Colonic mucosa (tissue), 4 donors: ENCODE measurements around the gene RHOBTB3. TPM values are rescaled to one million over a fixed set of nuclear protein-coding genes. Genes with fewer than 3 reads are reported as not detected.

Source experiments
- DNase-seq: peaks from one replicate; pipeline ENCODE4 v3.0.0-alpha.2; 2020
- H3K27ac ChIP-seq: fragments of 200-600 bp; one replicate; pipeline ENCODE4 v1.8.0; 2021
- H3K27me3 ChIP-seq: fragments of 200-600 bp; one replicate; pipeline ENCODE4 v1.8.0; 2021
- H3K36me3 ChIP-seq: fragments of 200-600 bp; one replicate; pipeline ENCODE4 v1.8.0; 2021
- H3K4me1 ChIP-seq: fragments of 200-600 bp; one replicate; pipeline ENCODE4 v1.8.0; 2021; ENCODE audit warnings: mild to moderate bottlenecking
- H3K4me3 ChIP-seq: fragments of 200-600 bp; one replicate; pipeline ENCODE4 v1.8.0; 2021
- H3K9ac ChIP-seq, 2 donors: one replicate each; pipeline ENCODE4 v1.7.0; 2013; ENCODE audit warnings: control low read depth in 2 of 2, low read depth in 2 of 2, low read length in 2 of 2
- H3K9me3 ChIP-seq: fragments of 200-600 bp; one replicate; pipeline ENCODE4 v1.8.0; 2021
- intact Hi-C: fragments of 100-400 bp; cut with DNase I; formaldehyde crosslinking; loops from one replicate; pipeline ENCODE4 v1.14.1; 2022
- total RNA-seq, 2 donors: library from RNA; stranded (reverse); fragmentation: NEBNext Ultra II Directional in 1 of 2; extraction: Animal tissue kit (Norgen Biotek cat#: 25700) in 1 of 2; gene quantifications; one replicate each; pipeline ENCODE4 v1.2.1, GENCODE V29; 2021
- TF ChIP-seq, protein P1 (sequence below): fragments of 200-600 bp; IDR thresholded peaks from one replicate; pipeline ENCODE4 v1.8.0; 2022; ENCODE audit warnings: antibody characterized with exemption, mild to moderate bottlenecking
- donor health status: healthy.
- donor health status: DM: no; HTN: no; CAD: no.
- donor health status: DM: no; HTN: no; CAD: no.

RHOBTB3 gene
- total RNA-seq, 2 donors from 2014 or later = 50.0 to 59.0 TPM

DNA sequence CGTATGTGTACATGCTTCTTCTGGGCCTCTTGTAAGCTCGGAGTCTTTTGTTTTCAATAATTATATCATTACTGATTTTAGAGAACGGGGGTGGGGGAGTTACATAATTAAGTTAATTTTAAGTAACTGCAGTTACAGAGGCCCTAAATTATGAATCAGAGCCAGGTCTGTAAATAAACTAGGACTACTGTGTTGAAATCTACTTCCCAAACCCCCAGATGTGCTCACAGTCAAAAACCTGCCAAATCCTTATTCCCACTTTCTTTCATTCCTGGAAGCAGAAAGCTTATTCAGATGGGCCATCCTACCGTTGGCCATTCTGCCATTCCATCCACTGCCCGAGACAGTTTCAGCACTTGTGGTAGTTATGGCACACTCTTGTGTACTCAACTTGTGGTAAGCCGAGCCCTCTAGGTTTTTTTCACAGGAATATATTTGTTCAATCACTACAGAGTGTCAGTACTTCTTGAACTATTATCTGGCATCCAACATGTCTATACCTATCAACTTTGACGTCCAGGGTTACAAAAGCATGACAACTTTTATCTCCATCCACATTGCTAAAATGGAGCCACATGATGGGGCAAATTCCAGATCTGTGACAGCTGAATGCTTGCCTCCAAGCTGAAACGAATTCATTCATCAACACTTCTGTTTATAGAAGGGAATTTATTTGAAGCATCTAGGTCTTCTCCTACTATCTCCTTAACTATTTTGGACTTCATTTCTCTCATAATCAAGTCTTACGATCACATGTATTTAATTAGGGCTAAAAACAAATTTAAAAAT, 53.6 kb downstream of the RHOBTB3 start:
- no peak for DNase-seq
- no peaks in the 10 kb centered on the region for H3K4me1 ChIP-seq
- no peaks in the 10 kb centered on the region for H3K27me3 ChIP-seq
- intact Hi-C loops = loop anchor here (5.0 kb wide), 1 partner anchor 142 kb away; no protein-coding TSS in a partner anchor
- H3K9ac ChIP-seq = no peak overlapping the region
- TF ChIP-seq, protein P1, sequence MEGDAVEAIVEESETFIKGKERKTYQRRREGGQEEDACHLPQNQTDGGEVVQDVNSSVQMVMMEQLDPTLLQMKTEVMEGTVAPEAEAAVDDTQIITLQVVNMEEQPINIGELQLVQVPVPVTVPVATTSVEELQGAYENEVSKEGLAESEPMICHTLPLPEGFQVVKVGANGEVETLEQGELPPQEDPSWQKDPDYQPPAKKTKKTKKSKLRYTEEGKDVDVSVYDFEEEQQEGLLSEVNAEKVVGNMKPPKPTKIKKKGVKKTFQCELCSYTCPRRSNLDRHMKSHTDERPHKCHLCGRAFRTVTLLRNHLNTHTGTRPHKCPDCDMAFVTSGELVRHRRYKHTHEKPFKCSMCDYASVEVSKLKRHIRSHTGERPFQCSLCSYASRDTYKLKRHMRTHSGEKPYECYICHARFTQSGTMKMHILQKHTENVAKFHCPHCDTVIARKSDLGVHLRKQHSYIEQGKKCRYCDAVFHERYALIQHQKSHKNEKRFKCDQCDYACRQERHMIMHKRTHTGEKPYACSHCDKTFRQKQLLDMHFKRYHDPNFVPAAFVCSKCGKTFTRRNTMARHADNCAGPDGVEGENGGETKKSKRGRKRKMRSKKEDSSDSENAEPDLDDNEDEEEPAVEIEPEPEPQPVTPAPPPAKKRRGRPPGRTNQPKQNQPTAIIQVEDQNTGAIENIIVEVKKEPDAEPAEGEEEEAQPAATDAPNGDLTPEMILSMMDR = no peak
- no peak overlapping the region for H3K27ac ChIP-seq
- H3K36me3 ChIP-seq = no peaks in the 10 kb centered on the region
- no peak overlapping the region for H3K4me3 ChIP-seq
- no peaks in the 10 kb centered on the region for H3K9me3 ChIP-seq

DNA sequence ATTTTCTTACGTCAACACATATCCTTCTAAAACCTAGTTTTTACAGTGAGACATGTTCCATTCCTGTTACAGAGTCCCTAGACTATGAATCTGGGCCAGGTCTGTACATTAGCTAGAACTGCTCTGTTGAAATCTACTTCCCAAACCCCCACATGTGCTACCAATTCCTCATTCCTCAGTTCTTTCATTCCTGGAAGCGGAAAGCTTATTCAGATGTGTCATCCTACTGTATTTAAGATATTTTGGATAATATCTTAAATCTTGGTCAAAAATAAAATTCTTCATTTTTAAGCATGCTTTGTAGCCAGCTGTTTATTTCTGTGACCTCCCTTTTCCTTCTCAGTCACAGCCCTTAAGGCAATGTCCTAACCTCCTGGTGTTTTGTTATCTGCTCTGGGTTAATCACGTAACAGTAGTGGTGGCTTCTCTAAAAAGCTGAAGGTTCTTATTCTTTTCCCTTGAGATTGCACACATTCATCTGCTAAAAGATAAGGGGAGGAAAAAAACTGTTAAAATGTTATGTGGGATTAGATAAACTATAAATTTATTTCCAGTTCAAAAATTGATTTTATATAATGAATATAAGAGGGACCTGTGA, 55.8 kb downstream of the RHOBTB3 start:
- intact Hi-C loops = no loop called here
- Histone ChIP-seq H3K27ac (no peak overlapping the region), H3K27me3 (no peaks in the 10 kb centered on the region), H3K36me3 (no peaks in the 10 kb centered on the region), H3K9me3 (no peaks in the 10 kb centered on the region), H3K9ac (no peak overlapping the region), H3K4me1 (no peaks in the 10 kb centered on the region), H3K4me3 (no peak overlapping the region)
- TF ChIP-seq, protein P1 = no peak
- no peak for DNase-seq

DNA sequence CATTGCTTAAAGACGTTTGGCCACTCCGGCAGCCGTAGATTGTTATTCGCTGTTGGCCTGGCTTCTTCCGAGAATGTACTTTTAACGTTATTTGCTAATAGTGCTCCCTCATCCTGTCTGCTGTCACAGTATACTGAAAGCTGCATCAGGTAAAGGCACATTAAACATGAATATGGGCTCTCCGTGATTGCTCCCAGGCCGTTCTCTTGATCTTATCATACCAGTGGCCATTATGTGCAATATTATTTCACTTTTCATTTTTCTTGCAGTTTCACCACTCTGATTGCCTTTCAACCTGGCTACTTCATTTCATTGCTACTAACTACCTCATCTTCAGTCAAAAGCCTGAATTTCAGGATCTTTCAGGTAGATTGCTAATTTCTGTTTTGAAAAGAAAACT, 57.4 kb downstream of the RHOBTB3 start:
- no peak for DNase-seq
- Histone ChIP-seq H3K27ac (no peak overlapping the region), H3K9me3 (no peaks in the 10 kb centered on the region), H3K36me3 (no peaks in the 10 kb centered on the region), H3K4me1 (no peaks in the 10 kb centered on the region), H3K4me3 (no peak overlapping the region), H3K9ac (no peak overlapping the region), H3K27me3 (no peaks in the 10 kb centered on the region)
- intact Hi-C loops = no loop called here
- TF ChIP-seq, protein P1 = no peak

DNA sequence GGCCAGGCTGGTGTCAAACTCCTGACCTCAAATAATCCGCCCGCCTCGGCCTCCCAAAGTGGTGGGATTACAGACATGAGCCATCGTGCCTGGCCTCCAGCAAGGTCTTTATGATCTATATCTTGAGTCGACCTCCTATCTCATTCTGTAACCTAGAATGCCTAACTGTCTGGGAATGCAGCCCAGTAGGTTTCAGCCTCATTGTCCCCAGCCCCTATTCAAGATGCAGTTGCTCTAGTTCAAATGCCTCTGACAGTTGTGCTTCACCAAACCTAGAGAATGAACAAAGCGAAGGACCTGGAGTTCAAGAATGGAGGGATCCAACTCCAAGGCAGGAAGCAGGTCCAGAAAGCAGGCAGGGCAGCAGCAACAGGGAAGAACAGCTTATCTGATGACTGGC, 60.6 kb downstream of the RHOBTB3 start:
- intact Hi-C loops = no loop called here
- H3K9ac ChIP-seq = no peak overlapping the region
- no peak overlapping the region for H3K27ac ChIP-seq
- H3K4me3 ChIP-seq = no peak overlapping the region
- H3K27me3 ChIP-seq = no peaks in the 10 kb centered on the region
- H3K4me1 ChIP-seq = no peaks in the 10 kb centered on the region
- H3K36me3 ChIP-seq = no peaks in the 10 kb centered on the region
- no peaks in the 10 kb centered on the region for H3K9me3 ChIP-seq
- TF ChIP-seq, protein P1 = no peak
- DNase-seq = no peak

DNA sequence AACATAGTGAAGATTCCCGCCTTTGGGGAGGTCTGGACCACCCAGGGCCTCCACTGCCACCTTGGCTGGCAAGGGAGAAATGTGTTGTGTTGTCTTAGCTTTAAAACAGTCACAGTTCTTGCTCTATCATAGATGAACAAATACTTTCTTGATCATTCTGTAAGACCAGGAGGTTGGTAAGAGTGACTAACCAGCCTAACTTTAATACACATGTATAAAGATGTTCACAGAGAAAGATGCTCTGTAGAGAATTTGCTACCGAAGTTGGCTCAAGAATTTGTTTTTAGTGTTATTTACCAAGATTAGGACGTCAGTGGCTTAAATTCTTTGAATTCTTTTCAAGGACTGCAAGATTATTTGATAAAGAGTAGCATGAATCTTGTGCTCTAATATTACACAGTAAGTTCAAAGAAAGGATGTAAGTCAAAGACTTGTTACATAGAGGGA, 63.0 kb downstream of the RHOBTB3 start:
- no peak overlapping the region for H3K4me3 ChIP-seq
- no peak overlapping the region for H3K9ac ChIP-seq
- intact Hi-C loops = no loop called here
- DNase-seq = no peak
- no peak overlapping the region for H3K27ac ChIP-seq
- H3K36me3 ChIP-seq = no peaks in the 10 kb centered on the region
- H3K27me3 ChIP-seq = no peaks in the 10 kb centered on the region
- H3K9me3 ChIP-seq = no peaks in the 10 kb centered on the region
- TF ChIP-seq, protein P1 = no peak
- H3K4me1 ChIP-seq = no peaks in the 10 kb centered on the region
